GM18520 (cell line): ENCODE data around the gene PGAP3.
A peak's percentile ranks its signal among the peaks of the same experiment; 100 is the strongest.
"Not testable (repeated sequence)": the region's sequence is repeated elsewhere in the genome, so short reads cannot be mapped to it uniquely, and the experiment has no call there.

Source experiments
- ATAC-seq: cut with Tn5 transposase; IDR thresholded peaks from one replicate; pipeline ENCODE4 v1.9.1; 2021; ENCODE audit not compliant: unreplicated experiment

The PGAP3 gene

GRCh38 chr17:39687546-39688474, at the start of gene PGAP3:
Gene PGAP3 (minus strand): TSS chr17:39688057. CDS start chr17:39688014, 43 bp downstream.
- ATAC-seq = peak; percentile 88

GRCh38 chr17:39737206-39737759, 49.4 kb upstream of the PGAP3 start:
- no peak for ATAC-seq

- no peak for ATAC-seq
Observed at GRCh38 chr17:39736319-39737165, 48.7 kb upstream of the PGAP3 start.

GRCh38 chr17:39735882-39736281, 48.0 kb upstream of the PGAP3 start:
- ATAC-seq = no peak

- ATAC-seq = no peak
Observed at GRCh38 chr17:39732586-39732985, 44.7 kb upstream of the PGAP3 start.

GRCh38 chr17:39730095-39730921, 42.5 kb upstream of the PGAP3 start, which contains the start of gene MIEN1:
Gene MIEN1 (minus strand): TSS chr17:39730532. CDS start chr17:39730495, 37 bp downstream.
- ATAC-seq = peak; percentile 74

- ATAC-seq = no peak
Observed at GRCh38 chr17:39729280-39729851, 41.5 kb upstream of the PGAP3 start.

GRCh38 chr17:39727556-39727955, 39.7 kb upstream of the PGAP3 start:
- no peak for ATAC-seq

GRCh38 chr17:39726617-39727016, 38.8 kb upstream of the PGAP3 start:
- ATAC-seq = no peak

- not testable (repeated sequence) for ATAC-seq
Observed at GRCh38 chr17:39725923-39726322, 38.1 kb upstream of the PGAP3 start.

- no peak for ATAC-seq
Observed at GRCh38 chr17:39724731-39725130, 36.9 kb upstream of the PGAP3 start.

GRCh38 chr17:39722965-39723848, 35.4 kb upstream of the PGAP3 start:
- no peak for ATAC-seq

GRCh38 chr17:39722104-39722503, 34.2 kb upstream of the PGAP3 start:
- ATAC-seq = no peak

GRCh38 chr17:39719563-39720355, 31.9 kb upstream of the PGAP3 start:
- ATAC-seq = no peak

GRCh38 chr17:39717660-39718059, 29.8 kb upstream of the PGAP3 start:
- no peak for ATAC-seq

- ATAC-seq = no peak
Observed at GRCh38 chr17:39716879-39717536, 29.2 kb upstream of the PGAP3 start.

- ATAC-seq = no peak
Observed at GRCh38 chr17:39716073-39716818, 28.4 kb upstream of the PGAP3 start.
